ENCODE results near the gene ZBED4. TPM values are rescaled to one million over a fixed set of nuclear protein-coding genes. Genes with fewer than 3 reads are reported as not detected.
A peak's percentile ranks its signal among the peaks of the same experiment; 100 is the strongest.

ZBED4 gene
- total RNA-seq, 1 experiment from 2014 or later, result 23.0 TPM

- H3K4me3 Mint-ChIP-seq, result peak overlapping the region; percentile 82 to 87
- Histone ChIP-seq H3K9me3 (ENCODE audit: control insufficient read depth, low read depth, low read length) (no peaks in the 10 kb centered on the region), H2AFZ (ENCODE audit: low read length) (no peak overlapping the region), H4K8ac (replicated peaks; ENCODE audit: insufficient read length, low read depth, low read length) (no peak overlapping the region), H2BK15ac (ENCODE audit: low read depth, low read length) (no peak overlapping the region), H2BK20ac (ENCODE audit: low read depth, low read length, poor library complexity, severe bottlenecking) (no peak overlapping the region), H4K5ac (ENCODE audit: insufficient read length, low read depth, low read length) (no peak overlapping the region), H2BK120ac (ENCODE audit: low read depth, low read length, poor library complexity, severe bottlenecking) (no peak overlapping the region), H2AK5ac (ENCODE audit: insufficient read length, low read length) (no peak overlapping the region), H3K9ac (ENCODE audit: extremely low read depth, insufficient read length, low read length) (no peak overlapping the region), H3K27me3 (ENCODE audit: insufficient read depth, low read length) (no peaks in the 10 kb centered on the region), H3K23me2 (ENCODE audit: insufficient read length, low read depth, low read length, poor library complexity, severe bottlenecking) (peaks cover 9% of the 10 kb centered on the region), H3K4me1 (ENCODE audit: insufficient read depth, low read length) (no peaks in the 10 kb centered on the region), H3T11ph (ENCODE audit: low read length) (no peak overlapping the region), H2BK12ac (ENCODE audit: insufficient read length, low read depth, low read length) (no peak overlapping the region), H3K4ac (ENCODE audit: low read depth, low read length) (no peak overlapping the region), H3K14ac (ENCODE audit: insufficient read depth, low read length) (no peak overlapping the region), H3K23ac (ENCODE audit: insufficient read length, low read depth, low read length) (no peak overlapping the region), H2BK5ac (ENCODE audit: insufficient read length, low read length) (no peak overlapping the region), H3K56ac (ENCODE audit: insufficient read length, low read depth, low read length) (no peak overlapping the region), H4K91ac (ENCODE audit: insufficient read length, low read depth, low read length) (no peak overlapping the region), H3K79me1 (ENCODE audit: insufficient read depth, low read depth, low read length, poor library complexity, severe bottlenecking) (peaks cover 6% of the 10 kb centered on the region), H3K18ac (ENCODE audit: insufficient read length, low read depth, low read length) (no peak overlapping the region), H4K20me1 (ENCODE audit: control insufficient read depth, insufficient read depth, insufficient read length) (no peaks in the 10 kb centered on the region), H3K79me2 (ENCODE audit: insufficient read depth, low read length) (peaks cover 39% of the 10 kb centered on the region; the same call in 1 of the 2 replicates), H3K27ac (ENCODE audit: insufficient read length, low read depth, low read length) (no peak overlapping the region), H3K4me2 (ENCODE audit: insufficient read depth, insufficient read length, low read length) (no peak overlapping the region)
- H3K27me3 Mint-ChIP-seq (ENCODE audit: low read depth), result peaks cover 14% of the 10 kb centered on the region
- WGBS (ENCODE audit: extremely low coverage, insufficient read length, low lambda C conversion rate), result no CpG with 5 or more reads among the region's 10 CpGs
- H3K27ac Mint-ChIP-seq, result no peak overlapping the region
- peaks cover 11 to 20% of the 10 kb centered on the region in 2 experiments for H3K9me3 Mint-ChIP-seq
- no peak for TF ChIP-seq CTCF (conservative IDR thresholded peaks at IDR 0.05)
- no peak for DNase-seq
- H3K36me3 Mint-ChIP-seq (ENCODE audit: insufficient read depth in 1 of 3, low read depth in 3 of 3), result peaks cover 40 to 65% (median 65%) of the 10 kb centered on the region in 3 experiments
- peaks cover 15 to 20% of the 10 kb centered on the region in 2 experiments for H3K4me1 Mint-ChIP-seq
These were observed 28.2 kb upstream of the ZBED4 start for GRCh38 chr22:49825436-49825835.

All from H9 (cell line).